Mesenchymal stem cell (in vitro differentiated cells and primary cell): ENCODE measurements around the gene INAFM1.

ENCODE experiments used
- DNase-seq: peaks from one replicate; pipeline ENCODE4 v3.0.0-alpha.2; 2013
- H2AFZ ChIP-seq: one replicate; pipeline ENCODE4 v1.6.1; 2013; ENCODE audit warnings: low read depth, mild to moderate bottlenecking, control low read depth, inconsistent platforms, low read length, moderate library complexity
- H2AK5ac ChIP-seq: 2 replicates; pipeline ENCODE4 v1.6.1; 2013; ENCODE audit warnings: low read length, moderate library complexity, mild to moderate bottlenecking, inconsistent platforms; ENCODE audit not compliant: severe bottlenecking
- H2BK120ac ChIP-seq: one replicate; pipeline ENCODE4 v1.6.1; 2013; ENCODE audit warnings: low read depth, mild to moderate bottlenecking, inconsistent platforms, low read length, moderate library complexity
- H2BK12ac ChIP-seq, 2 experiments: one replicate each; pipeline ENCODE4 v1.6.1; 2013; ENCODE audit warnings: inconsistent platforms in 2 of 2, low read length in 2 of 2, mild to moderate bottlenecking in 2 of 2, moderate library complexity in 2 of 2, control low read depth in 1 of 2
- H2BK15ac ChIP-seq: one replicate; pipeline ENCODE4 v1.6.1; 2013; ENCODE audit warnings: mild to moderate bottlenecking, low read depth, inconsistent platforms; ENCODE audit not compliant: poor library complexity, severe bottlenecking
- H2BK5ac ChIP-seq: 2 replicates; pipeline ENCODE4 v1.6.1; 2013; ENCODE audit warnings: low read depth, mild to moderate bottlenecking, low read length, control low read depth, inconsistent platforms; ENCODE audit not compliant: poor library complexity, severe bottlenecking
- H3K14ac ChIP-seq, 2 experiments: one replicate each; pipeline ENCODE4 v1.6.1; 2013; ENCODE audit warnings: inconsistent platforms in 2 of 2, low read length in 2 of 2, control low read depth in 1 of 2, mild to moderate bottlenecking in 1 of 2, moderate library complexity in 1 of 2
- H3K18ac ChIP-seq, 2 experiments: one replicate each; pipeline ENCODE4 v1.6.1; 2013; ENCODE audit warnings: inconsistent platforms in 2 of 2, low read length in 2 of 2, control low read depth in 1 of 2, low read depth in 1 of 2, mild to moderate bottlenecking in 1 of 2
- H3K23ac ChIP-seq, 2 experiments: one replicate each; pipeline ENCODE4 v1.6.1; 2013; ENCODE audit warnings: inconsistent platforms in 2 of 2, low read length in 2 of 2, mild to moderate bottlenecking in 2 of 2, moderate library complexity in 2 of 2, control low read depth in 1 of 2
- H3K27ac ChIP-seq: 2 replicates; pipeline ENCODE4 v1.5.1; 2013; ENCODE audit warnings: mild to moderate bottlenecking, moderate library complexity, low read length, control low read depth, inconsistent platforms; ENCODE audit not compliant: poor library complexity, severe bottlenecking
- H3K27me3 ChIP-seq, 2 experiments: 2 replicates each; pipeline versions ENCODE4 v1.6.1 to v1.7.0; 2013; ENCODE audit warnings: low read length in 2 of 2, mild to moderate bottlenecking in 2 of 2, moderate library complexity in 2 of 2, control low read depth in 1 of 2, inconsistent platforms in 1 of 2; ENCODE audit not compliant: control insufficient read depth in 1 of 2, insufficient read depth in 1 of 2
- H3K36me3 ChIP-seq, 2 experiments: 2 replicates each; pipeline versions ENCODE4 v1.6.1 to v1.7.0; 2013; ENCODE audit warnings: low read length in 2 of 2, control low read depth in 1 of 2, inconsistent platforms in 1 of 2, low read depth in 1 of 2, mild to moderate bottlenecking in 1 of 2; ENCODE audit not compliant: insufficient read depth in 2 of 2, control insufficient read depth in 1 of 2
- H3K4ac ChIP-seq, 2 experiments: one replicate each; pipeline ENCODE4 v1.6.1; 2013; ENCODE audit warnings: inconsistent platforms in 2 of 2, low read length in 2 of 2, mild to moderate bottlenecking in 2 of 2, moderate library complexity in 2 of 2, control low read depth in 1 of 2, low read depth in 1 of 2
- H3K4me1 ChIP-seq: 2 replicates; pipeline ENCODE4 v1.6.1; 2013; ENCODE audit warnings: low read depth, low read length, control low read depth; ENCODE audit not compliant: control insufficient read depth, insufficient read depth
- H3K4me2 ChIP-seq: 2 replicates; pipeline ENCODE4 v1.6.1; 2013; ENCODE audit warnings: low read length, mild to moderate bottlenecking, inconsistent platforms; ENCODE audit not compliant: poor library complexity, severe bottlenecking
- H3K4me3 ChIP-seq, 2 experiments: 2 replicates each; pipeline versions ENCODE4 v1.5.1 to v1.7.0; 2013; ENCODE audit warnings: low read length in 2 of 2, mild to moderate bottlenecking in 2 of 2, control low read depth in 1 of 2, low read depth in 1 of 2; ENCODE audit not compliant: insufficient read depth in 1 of 2
- H3K79me1 ChIP-seq: replicated peaks from 2 replicates; pipeline ENCODE4 v1.6.1; 2013; ENCODE audit warnings: mild to moderate bottlenecking, control low read depth, low read length, inconsistent platforms; ENCODE audit not compliant: poor library complexity, severe bottlenecking
- H3K9ac ChIP-seq: 2 replicates; pipeline ENCODE4 v1.7.0; 2013; ENCODE audit warnings: mild to moderate bottlenecking, low read length, moderate library complexity
- H3K9me3 ChIP-seq: 2 replicates; pipeline ENCODE4 v1.7.0; 2013; ENCODE audit warnings: mild to moderate bottlenecking, low read length; ENCODE audit not compliant: control insufficient read depth
- H4K8ac ChIP-seq: one replicate; pipeline ENCODE4 v1.6.1; 2013; ENCODE audit warnings: inconsistent platforms, mild to moderate bottlenecking, low read length, moderate library complexity
- H4K91ac ChIP-seq: one replicate; pipeline ENCODE4 v1.6.1; 2013; ENCODE audit warnings: mild to moderate bottlenecking, low read length, inconsistent platforms
- WGBS: methylation state at CpG from one replicate; pipeline ENCODE4 v1.1.7; 2013; ENCODE audit warnings: mixed read lengths; 5-methylcytosine and 5-hydroxymethylcytosine counted together

The INAFM1 gene

DNA sequence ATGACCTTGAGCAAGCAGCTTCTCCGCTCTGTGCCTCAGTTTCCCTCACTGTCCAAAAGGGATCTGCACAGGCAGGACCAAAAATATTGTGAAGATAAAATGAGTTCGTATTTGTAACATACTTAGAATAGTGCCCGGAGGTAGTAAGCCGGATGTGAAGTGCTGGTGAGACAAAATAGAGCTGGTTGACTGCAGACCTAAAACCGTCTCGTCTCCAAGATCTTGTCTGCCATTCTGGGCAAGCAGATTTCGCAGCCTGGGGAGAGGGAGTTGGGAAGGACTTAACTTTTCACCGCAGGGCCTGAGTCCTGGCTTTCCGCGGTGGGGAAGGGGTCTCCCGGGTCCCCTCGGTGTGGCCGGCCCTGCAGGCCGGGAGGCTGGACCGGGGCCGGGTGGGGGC lies 35.5 kb upstream of the INAFM1 start:
- Histone ChIP-seq H3K27ac (peak overlapping the region; percentile 78), H3K79me1 (no peaks in the 10 kb centered on the region), H3K18ac (peak overlapping the region; percentile 25 to 37), H3K4ac (peak overlapping the region in 1 of 2 experiments; percentile 71), H4K8ac (peak overlapping the region; percentile 74), H2BK12ac (no peak overlapping the region), H3K4me2 (peak overlapping the region; percentile 77), H2BK15ac (no peak overlapping the region), H2BK5ac (no peak overlapping the region), H3K4me3 (peak overlapping the region in 1 of 2 experiments; percentile 50), H3K9me3 (no peaks in the 10 kb centered on the region), H4K91ac (no peak overlapping the region), H2BK120ac (peak overlapping the region; percentile 78), H3K14ac (no peak overlapping the region), H2AK5ac (no peak overlapping the region), H3K9ac (peak overlapping the region; percentile 31), H2AFZ (no peak overlapping the region), H3K27me3 (peaks cover 0 to 11% of the 10 kb centered on the region in 2 experiments), H3K23ac (no peak overlapping the region), H3K4me1 (peaks cover 37% of the 10 kb centered on the region), H3K36me3 (no peaks in the 10 kb centered on the region)
- no peak for DNase-seq
- WGBS: 15% methylated on average over 16 of the region's 16 CpGs

DNA sequence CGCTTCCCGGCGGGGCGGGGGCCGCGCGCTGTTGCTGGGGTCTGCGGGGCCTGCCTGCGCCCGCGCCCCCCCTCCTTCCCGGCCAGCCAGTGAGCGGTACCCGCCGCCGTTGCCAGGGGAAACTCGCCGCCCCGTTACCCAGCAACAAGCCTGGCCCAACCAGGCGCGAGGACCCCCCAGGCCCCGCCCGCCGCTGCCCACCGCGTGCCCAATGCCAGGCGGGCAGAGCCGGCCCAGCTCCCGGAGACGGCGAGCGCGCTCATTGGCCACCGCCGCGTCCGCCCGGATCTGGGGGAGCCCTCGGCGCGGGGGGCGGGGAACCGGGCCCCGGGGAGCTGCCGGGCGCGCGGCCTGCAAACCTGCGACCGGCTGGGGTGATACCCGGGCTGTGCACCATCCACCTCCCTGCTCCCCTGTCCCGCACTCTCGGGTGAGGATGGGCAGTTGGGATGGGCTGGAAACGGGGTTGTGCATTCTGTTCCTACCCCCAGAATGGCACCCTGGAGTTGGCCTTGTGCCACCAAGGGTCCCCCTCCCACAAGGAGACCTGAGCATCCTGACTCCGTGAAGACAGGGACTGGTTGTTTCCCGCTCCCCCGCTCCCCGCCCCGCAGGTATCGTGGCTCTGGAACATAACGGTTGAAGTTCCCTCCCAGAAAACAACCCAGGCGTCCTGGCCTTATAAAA lies 34.9 kb upstream of the INAFM1 start:
- Histone ChIP-seq H3K79me1 (no peaks in the 10 kb centered on the region), H3K23ac (no peak overlapping the region), H2BK120ac (peak overlapping the region; percentile 78), H2BK12ac (peak overlapping the region in 1 of 2 experiments; percentile 76), H3K4me2 (peak overlapping the region; percentile 77), H3K4me3 (peak overlapping the region; percentile 50 to 57), H3K27me3 (peaks cover 0 to 11% of the 10 kb centered on the region in 2 experiments), H3K14ac (no peak overlapping the region), H3K4ac (no peak overlapping the region), H3K18ac (peak overlapping the region; percentile 37 to 56), H3K4me1 (peaks cover 37% of the 10 kb centered on the region), H2BK5ac (no peak overlapping the region), H2AFZ (peak overlapping the region; percentile 32), H4K91ac (no peak overlapping the region), H3K9me3 (no peaks in the 10 kb centered on the region), H2BK15ac (no peak overlapping the region), H2AK5ac (peak overlapping the region; percentile 14), H3K27ac (peak overlapping the region; percentile 74), H4K8ac (peak overlapping the region; percentile 32), H3K36me3 (no peaks in the 10 kb centered on the region), H3K9ac (peak overlapping the region; percentile 32)
- WGBS: 10% methylated on average over 50 of the region's 62 CpGs
- no peak for DNase-seq

GRCh38 chr19:47240556-47240955 lies 34.1 kb upstream of the INAFM1 start:
- WGBS: 75% methylated on average over 5 of the region's 6 CpGs
- peak overlapping the region; percentile 63 for H4K91ac ChIP-seq
- H2AFZ ChIP-seq: no peak overlapping the region
- H4K8ac ChIP-seq: peak overlapping the region; percentile 28
- H3K79me1 ChIP-seq: no peaks in the 10 kb centered on the region
- peak overlapping the region; percentile 12 for H3K4me2 ChIP-seq
- peak overlapping the region; percentile 86 for H2BK15ac ChIP-seq
- H3K9me3 ChIP-seq: no peaks in the 10 kb centered on the region
- peak overlapping the region; percentile 31 to 63 for H3K18ac ChIP-seq
- H2BK120ac ChIP-seq: peak overlapping the region; percentile 90
- no peak overlapping the region for H3K23ac ChIP-seq
- H3K14ac ChIP-seq: no peak overlapping the region
- DNase-seq: no peak
- H3K27me3 ChIP-seq: peaks cover 0 to 11% of the 10 kb centered on the region in 2 experiments
- peak overlapping the region in 1 of 2 experiments; percentile 7 for H3K4ac ChIP-seq
- H2AK5ac ChIP-seq: peak overlapping the region; percentile 14
- H2BK5ac ChIP-seq: no peak overlapping the region
- peak overlapping the region; percentile 49 to 87 for H2BK12ac ChIP-seq
- H3K4me1 ChIP-seq: peaks cover 37% of the 10 kb centered on the region
- H3K9ac ChIP-seq: peak overlapping the region; percentile 32
- no peak overlapping the region for H3K4me3 ChIP-seq
- H3K27ac ChIP-seq: peak overlapping the region; percentile 74
- no peaks in the 10 kb centered on the region for H3K36me3 ChIP-seq

DNA sequence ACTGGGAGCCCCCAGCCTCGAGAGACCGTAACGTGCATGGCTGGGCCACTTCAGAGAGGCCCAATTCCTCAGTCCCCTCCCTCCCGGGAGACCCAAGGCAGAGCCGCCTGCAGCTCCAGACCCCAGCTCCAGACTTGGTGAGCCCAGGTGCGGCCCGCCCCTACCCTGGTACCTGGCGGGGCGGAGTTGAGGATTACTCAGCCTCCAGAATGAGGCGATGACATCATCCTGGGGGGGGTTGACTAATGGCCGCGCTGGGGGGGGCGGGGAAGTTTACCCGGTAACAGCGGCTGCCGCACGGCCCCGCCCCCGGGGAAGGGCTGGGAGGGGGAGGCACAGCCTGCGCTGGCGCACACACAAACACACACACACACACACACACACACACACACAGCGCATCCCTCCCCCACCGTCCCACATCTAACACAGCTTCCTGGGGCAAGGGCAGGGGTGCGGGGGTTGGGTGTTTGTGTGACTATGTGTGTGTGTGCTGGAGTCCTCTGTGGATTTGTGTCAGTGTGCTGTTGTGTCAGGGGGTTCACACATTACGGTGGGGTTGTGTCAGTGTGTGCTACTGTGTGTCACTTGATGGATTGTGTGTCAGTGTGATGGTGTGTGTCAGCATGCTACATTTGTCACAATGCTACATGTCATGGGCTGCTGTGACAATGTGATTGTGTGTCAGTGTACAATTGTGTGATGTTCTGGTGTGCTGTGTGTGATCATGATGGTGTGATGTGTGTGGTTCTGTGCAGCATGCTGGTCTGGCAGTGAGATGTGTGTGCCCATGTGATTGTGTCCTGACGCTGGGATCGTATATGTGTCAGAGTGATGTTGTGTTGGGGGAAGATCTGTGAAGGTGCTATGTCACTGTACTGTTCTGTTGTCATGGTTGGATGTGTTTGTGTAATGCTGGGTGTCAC lies 33.4 kb upstream of the INAFM1 start:
- H3K14ac ChIP-seq: peak overlapping the region in 1 of 2 experiments; percentile 22
- peaks cover 37% of the 10 kb centered on the region for H3K4me1 ChIP-seq
- no peaks in the 10 kb centered on the region for H3K36me3 ChIP-seq
- H3K4ac ChIP-seq: peak overlapping the region; percentile 7 to 55
- peak overlapping the region; percentile 17 for H3K27ac ChIP-seq
- no peaks in the 10 kb centered on the region for H3K79me1 ChIP-seq
- no peak overlapping the region for H3K23ac ChIP-seq
- H4K8ac ChIP-seq: peak overlapping the region; percentile 45
- H3K9me3 ChIP-seq: no peaks in the 10 kb centered on the region
- H3K4me2 ChIP-seq: peak overlapping the region; percentile 12
- peak overlapping the region; percentile 64 for H3K9ac ChIP-seq
- peak overlapping the region; percentile 86 for H2BK15ac ChIP-seq
- no peak overlapping the region for H2BK5ac ChIP-seq
- DNase-seq: peak; percentile 87
- H2BK12ac ChIP-seq: peak overlapping the region; percentile 78 to 98
- H3K4me3 ChIP-seq: peak overlapping the region in 1 of 2 experiments; percentile 4
- H3K27me3 ChIP-seq: peaks cover 0 to 11% of the 10 kb centered on the region in 2 experiments
- 26% methylated on average over 9 of the region's 27 CpGs for WGBS
- peak overlapping the region; percentile 63 to 90 for H3K18ac ChIP-seq
- no peak overlapping the region for H2AFZ ChIP-seq
- H2BK120ac ChIP-seq: peak overlapping the region; percentile 90
- peak overlapping the region; percentile 94 for H4K91ac ChIP-seq
- peak overlapping the region; percentile 38 for H2AK5ac ChIP-seq
